ENCODE measurements around the gene SLC2A13.

Gene SLC2A13

DNA sequence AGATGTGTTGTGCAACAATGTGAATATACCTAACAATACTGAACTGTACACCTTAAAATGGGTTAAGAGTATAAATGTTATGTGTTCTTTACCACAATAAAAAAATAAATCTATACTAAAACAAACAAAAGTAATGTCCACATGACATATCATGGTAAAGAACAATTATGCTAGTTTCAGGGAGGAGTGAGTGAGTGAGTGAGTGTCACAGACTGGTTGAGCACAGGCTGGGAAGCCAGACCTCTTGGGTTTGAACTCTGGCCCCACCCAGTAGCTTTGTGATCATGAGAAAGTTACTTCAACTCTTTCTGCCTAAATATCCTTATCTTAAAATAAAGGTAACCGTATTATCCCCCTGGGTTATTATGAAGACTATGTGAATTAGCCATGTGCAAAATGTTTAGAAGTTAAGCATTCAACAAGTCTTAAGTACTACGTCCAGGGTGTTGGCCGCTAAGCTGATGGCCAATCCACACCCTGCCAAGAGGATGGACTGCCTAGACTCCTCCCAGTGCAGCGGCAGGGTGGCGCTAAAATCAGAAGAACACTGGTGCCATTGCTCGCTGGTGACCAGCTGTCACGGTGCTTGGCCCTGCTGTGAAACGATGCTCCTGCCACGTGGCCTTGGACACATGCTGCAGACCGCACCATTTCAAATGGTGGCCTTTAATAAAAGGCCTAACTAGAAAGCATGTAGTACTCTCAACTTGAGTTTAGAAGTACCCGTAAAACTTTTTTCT is 7.3 kb downstream of the SLC2A13 start:
- H3K4me3 ChIP-seq (ENCODE audit: low read depth, low read length) = no peak overlapping the region
- DNase-seq (ENCODE audit: low read depth) = no peak
- TF ChIP-seq, protein P1, sequence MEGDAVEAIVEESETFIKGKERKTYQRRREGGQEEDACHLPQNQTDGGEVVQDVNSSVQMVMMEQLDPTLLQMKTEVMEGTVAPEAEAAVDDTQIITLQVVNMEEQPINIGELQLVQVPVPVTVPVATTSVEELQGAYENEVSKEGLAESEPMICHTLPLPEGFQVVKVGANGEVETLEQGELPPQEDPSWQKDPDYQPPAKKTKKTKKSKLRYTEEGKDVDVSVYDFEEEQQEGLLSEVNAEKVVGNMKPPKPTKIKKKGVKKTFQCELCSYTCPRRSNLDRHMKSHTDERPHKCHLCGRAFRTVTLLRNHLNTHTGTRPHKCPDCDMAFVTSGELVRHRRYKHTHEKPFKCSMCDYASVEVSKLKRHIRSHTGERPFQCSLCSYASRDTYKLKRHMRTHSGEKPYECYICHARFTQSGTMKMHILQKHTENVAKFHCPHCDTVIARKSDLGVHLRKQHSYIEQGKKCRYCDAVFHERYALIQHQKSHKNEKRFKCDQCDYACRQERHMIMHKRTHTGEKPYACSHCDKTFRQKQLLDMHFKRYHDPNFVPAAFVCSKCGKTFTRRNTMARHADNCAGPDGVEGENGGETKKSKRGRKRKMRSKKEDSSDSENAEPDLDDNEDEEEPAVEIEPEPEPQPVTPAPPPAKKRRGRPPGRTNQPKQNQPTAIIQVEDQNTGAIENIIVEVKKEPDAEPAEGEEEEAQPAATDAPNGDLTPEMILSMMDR (IDR thresholded peaks at IDR 0.05; ENCODE audit: insufficient read depth, low read depth, low read length, missing control alignments) = no peak

DNA sequence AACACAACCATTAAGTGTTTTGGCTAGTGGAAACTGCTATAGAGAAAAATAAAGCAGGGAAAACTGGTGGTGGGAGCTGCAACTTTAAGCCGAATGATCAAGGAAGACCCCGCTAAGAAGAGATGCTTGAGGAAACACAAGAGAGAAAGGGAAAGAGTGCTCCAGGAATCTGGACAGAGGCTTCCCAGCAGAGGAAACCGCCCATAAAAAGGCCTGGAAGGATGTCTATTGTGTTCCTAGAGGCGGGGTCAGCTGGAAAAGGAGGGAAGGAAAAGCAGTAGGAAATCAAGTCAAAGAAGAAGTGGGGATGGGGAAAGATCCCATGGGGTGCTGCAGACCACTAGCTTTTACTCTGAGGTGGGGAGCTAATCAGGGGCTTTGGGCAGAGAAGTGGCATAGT is 12.4 kb downstream of the SLC2A13 start:
- no peak overlapping the region for H3K4me3 ChIP-seq (ENCODE audit: low read depth, low read length)
- TF ChIP-seq, protein P1 (IDR thresholded peaks at IDR 0.05; ENCODE audit: insufficient read depth, low read depth, low read length, missing control alignments) = no peak
- DNase-seq (ENCODE audit: low read depth) = no peak

DNA sequence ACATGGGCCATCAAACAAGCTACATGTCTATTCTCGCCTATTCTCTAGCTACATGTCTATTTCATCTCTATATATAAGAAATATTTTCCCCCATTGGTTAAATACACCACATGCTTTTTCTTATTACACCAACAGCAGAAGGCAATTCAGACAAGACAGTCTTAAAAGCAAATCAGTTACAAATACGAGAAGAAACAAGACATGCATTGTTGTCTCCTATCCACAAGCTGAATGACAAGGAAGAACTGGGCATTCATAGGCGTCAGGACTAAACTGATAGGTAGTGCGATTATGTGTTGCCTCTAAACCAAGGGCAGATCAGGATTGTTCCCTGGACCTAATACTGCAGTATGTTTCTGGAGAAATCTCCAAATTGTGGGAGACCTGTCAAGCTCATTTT is 19.4 kb downstream of the SLC2A13 start:
- no peak overlapping the region for H3K4me3 ChIP-seq (ENCODE audit: low read depth, low read length)
- DNase-seq (ENCODE audit: low read depth) = no peak
- TF ChIP-seq, protein P1 (IDR thresholded peaks at IDR 0.05; ENCODE audit: insufficient read depth, low read depth, low read length, missing control alignments) = no peak

DNA sequence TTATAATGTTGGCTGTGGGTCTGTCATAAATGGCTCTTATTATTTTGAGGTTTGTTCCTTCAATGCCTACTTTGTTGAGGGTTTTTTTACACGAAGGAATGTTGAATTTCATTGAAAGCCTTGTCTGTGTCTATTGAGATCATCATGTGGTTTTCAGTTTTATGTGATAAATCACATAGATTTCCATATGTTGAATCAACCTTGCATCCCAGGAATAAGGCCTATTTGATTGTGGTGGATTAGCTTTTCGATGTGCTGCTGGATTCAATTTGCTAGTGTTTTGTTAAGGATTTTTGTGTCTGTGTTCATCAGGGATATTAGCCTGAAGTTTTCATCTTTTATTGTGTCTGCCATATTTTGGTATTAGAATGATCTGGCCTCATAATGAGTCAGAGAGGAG is 27.6 kb downstream of the SLC2A13 start:
- TF ChIP-seq, protein P1 (IDR thresholded peaks at IDR 0.05; ENCODE audit: insufficient read depth, low read depth, low read length, missing control alignments) = no peak
- no peak for DNase-seq (ENCODE audit: low read depth)
- no peak overlapping the region for H3K4me3 ChIP-seq (ENCODE audit: low read depth, low read length)

DNA sequence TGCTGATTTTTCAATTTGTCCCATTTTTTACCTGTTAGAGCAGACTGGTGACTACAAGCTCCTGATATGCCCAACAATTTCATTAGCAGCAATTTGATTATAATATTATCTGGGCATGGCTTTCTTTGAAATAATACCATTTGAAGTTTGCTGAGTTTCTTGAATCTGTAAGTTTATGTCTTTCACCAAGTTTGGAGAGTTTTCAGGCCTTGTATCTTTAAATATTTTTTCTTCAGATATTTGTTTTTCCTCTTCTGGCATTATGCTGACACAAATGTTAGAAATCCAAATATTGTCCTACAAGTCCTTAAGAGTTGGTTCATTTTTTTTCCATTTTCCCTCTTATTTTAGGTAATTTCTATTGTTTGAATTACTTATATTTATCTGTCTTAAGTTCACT is 30.4 kb downstream of the SLC2A13 start:
- TF ChIP-seq, protein P1 (IDR thresholded peaks at IDR 0.05; ENCODE audit: insufficient read depth, low read depth, low read length, missing control alignments) = no peak
- H3K4me3 ChIP-seq (ENCODE audit: low read depth, low read length) = no peak overlapping the region
- DNase-seq (ENCODE audit: low read depth) = no peak

DNA sequence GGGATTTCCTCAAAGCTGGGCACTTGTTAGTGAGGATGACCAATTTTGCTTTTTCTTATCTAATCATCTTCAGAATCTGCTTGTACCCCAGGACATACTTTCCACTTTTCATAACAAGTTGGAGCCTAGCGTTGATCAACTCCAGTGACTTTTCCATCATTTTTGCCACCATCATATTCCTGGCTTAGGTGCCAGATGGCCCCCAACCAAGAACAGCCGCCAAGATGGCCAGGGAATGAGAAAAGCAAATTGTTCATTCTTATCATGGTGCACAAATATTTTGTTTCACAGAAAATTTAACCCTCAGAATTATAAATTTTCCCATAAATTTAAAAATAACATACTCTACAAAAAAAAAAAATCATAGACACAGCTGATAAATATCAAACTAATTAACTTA is 37.5 kb downstream of the SLC2A13 start:
- TF ChIP-seq, protein P1 (IDR thresholded peaks at IDR 0.05; ENCODE audit: insufficient read depth, low read depth, low read length, missing control alignments) = no peak
- DNase-seq (ENCODE audit: low read depth) = no peak
- H3K4me3 ChIP-seq (ENCODE audit: low read depth, low read length) = no peak overlapping the region

DNA sequence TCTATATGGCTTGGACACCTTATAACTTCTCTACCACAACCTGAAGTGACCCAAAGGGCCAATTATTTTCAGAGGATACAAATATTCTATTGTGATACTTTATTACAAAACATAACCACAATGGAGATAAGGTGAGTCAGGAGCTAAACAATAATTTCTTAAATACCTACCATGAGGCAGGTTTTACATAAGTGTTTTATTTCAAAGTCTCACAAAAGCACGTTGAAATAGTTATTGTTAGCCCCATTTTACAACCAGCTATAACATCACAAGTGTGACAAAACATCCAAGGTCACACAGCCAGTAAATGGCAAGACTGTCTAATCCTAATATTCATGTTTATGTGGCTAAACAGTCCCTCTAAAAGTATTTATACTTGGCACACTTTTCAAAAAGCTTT is 40.2 kb downstream of the SLC2A13 start:
- DNase-seq (ENCODE audit: low read depth) = no peak
- TF ChIP-seq, protein P1 (IDR thresholded peaks at IDR 0.05; ENCODE audit: insufficient read depth, low read depth, low read length, missing control alignments) = no peak
- no peak overlapping the region for H3K4me3 ChIP-seq (ENCODE audit: low read depth, low read length)
